T-helper 1 cell treated with Interleukin-12 subunit alpha and Interleukin-12 subunit beta and Interleukin-4 antibody, amounts not matched to agents 30 μg/mL and 1 μg/mL, for 36 hours (primary cell): Measurements from ENCODE around the gene RUBCNL.

Experiments
- H3K27ac Mint-ChIP-seq: one replicate; pipeline ENCODE4 v1.8.0; 2021; ENCODE audit warnings: mild to moderate bottlenecking, mixed read lengths
- H3K27me3 Mint-ChIP-seq: one replicate; pipeline ENCODE4 v1.8.0; 2021; ENCODE audit warnings: low read depth, mixed read lengths
- H3K36me3 Mint-ChIP-seq: one replicate; pipeline ENCODE4 v1.8.0; 2021; ENCODE audit warnings: low read depth, mixed read lengths
- H3K4me1 Mint-ChIP-seq: one replicate; pipeline ENCODE4 v1.8.0; 2021; ENCODE audit warnings: low read depth, mixed read lengths
- H3K4me3 Mint-ChIP-seq: one replicate; pipeline ENCODE4 v1.8.0; 2021; ENCODE audit warnings: mild to moderate bottlenecking, moderate library complexity, mixed read lengths
- H3K9me3 Mint-ChIP-seq: one replicate; pipeline ENCODE4 v1.8.0; 2021; ENCODE audit warnings: mixed read lengths

RUBCNL gene

GRCh38 chr13:46340011-46340410 is 47.0 kb downstream of the RUBCNL start:
- H3K27me3 Mint-ChIP-seq: no peaks in the 10 kb centered on the region
- peaks cover 9% of the 10 kb centered on the region for H3K9me3 Mint-ChIP-seq
- peaks cover 16% of the 10 kb centered on the region for H3K36me3 Mint-ChIP-seq
- H3K27ac Mint-ChIP-seq: peak overlapping the region; percentile 88
- no peak overlapping the region for H3K4me3 Mint-ChIP-seq
- peaks cover 39% of the 10 kb centered on the region for H3K4me1 Mint-ChIP-seq

GRCh38 chr13:46339035-46339666 is 47.9 kb downstream of the RUBCNL start:
- Mint-ChIP-seq H3K36me3 (peaks cover 18% of the 10 kb centered on the region), H3K4me1 (peaks cover 46% of the 10 kb centered on the region), H3K27me3 (no peaks in the 10 kb centered on the region), H3K9me3 (peaks cover 9% of the 10 kb centered on the region), H3K4me3 (no peak overlapping the region), H3K27ac (peak overlapping the region; percentile 46)

GRCh38 chr13:46337700-46338099 is 49.4 kb downstream of the RUBCNL start:
- peaks cover 18% of the 10 kb centered on the region for H3K36me3 Mint-ChIP-seq
- peaks cover 59% of the 10 kb centered on the region for H3K4me1 Mint-ChIP-seq
- no peak overlapping the region for H3K27ac Mint-ChIP-seq
- peaks cover 9% of the 10 kb centered on the region for H3K9me3 Mint-ChIP-seq
- H3K4me3 Mint-ChIP-seq: no peak overlapping the region
- H3K27me3 Mint-ChIP-seq: no peaks in the 10 kb centered on the region

GRCh38 chr13:46334035-46334822 is 52.8 kb downstream of the RUBCNL start:
- Mint-ChIP-seq H3K9me3 (peaks cover 9% of the 10 kb centered on the region), H3K27me3 (no peaks in the 10 kb centered on the region), H3K4me1 (peaks cover 54% of the 10 kb centered on the region), H3K4me3 (peak overlapping the region; percentile 28), H3K36me3 (peaks cover 9% of the 10 kb centered on the region), H3K27ac (peak overlapping the region; percentile 53)

- Mint-ChIP-seq H3K9me3 (peaks cover 7% of the 10 kb centered on the region), H3K27me3 (peaks cover 3% of the 10 kb centered on the region), H3K27ac (peak overlapping the region; percentile 53), H3K4me3 (peak overlapping the region; percentile 3), H3K36me3 (peaks cover 9% of the 10 kb centered on the region), H3K4me1 (peaks cover 53% of the 10 kb centered on the region)
Measured at GRCh38 chr13:46332772-46333171, 54.3 kb downstream of the RUBCNL start.

- Mint-ChIP-seq H3K27ac (no peak overlapping the region), H3K27me3 (peaks cover 3% of the 10 kb centered on the region), H3K4me3 (no peak overlapping the region), H3K36me3 (peaks cover 2% of the 10 kb centered on the region), H3K4me1 (peaks cover 47% of the 10 kb centered on the region), H3K9me3 (no peaks in the 10 kb centered on the region)
Measured at GRCh38 chr13:46329624-46330023, 57.4 kb downstream of the RUBCNL start.

GRCh38 chr13:46327246-46327645 is 59.8 kb downstream of the RUBCNL start:
- Mint-ChIP-seq H3K9me3 (no peaks in the 10 kb centered on the region), H3K4me3 (no peak overlapping the region), H3K27me3 (peaks cover 3% of the 10 kb centered on the region), H3K27ac (no peak overlapping the region), H3K36me3 (no peaks in the 10 kb centered on the region), H3K4me1 (peaks cover 26% of the 10 kb centered on the region)

GRCh38 chr13:46324976-46325375 is 62.1 kb downstream of the RUBCNL start:
- H3K27me3 Mint-ChIP-seq: peaks cover 3% of the 10 kb centered on the region
- no peak overlapping the region for H3K27ac Mint-ChIP-seq
- no peaks in the 10 kb centered on the region for H3K9me3 Mint-ChIP-seq
- peaks cover 28% of the 10 kb centered on the region for H3K4me1 Mint-ChIP-seq
- no peaks in the 10 kb centered on the region for H3K36me3 Mint-ChIP-seq
- no peak overlapping the region for H3K4me3 Mint-ChIP-seq

GRCh38 chr13:46321494-46322225 is 65.4 kb downstream of the RUBCNL start:
- Mint-ChIP-seq H3K36me3 (peaks cover 1% of the 10 kb centered on the region), H3K27me3 (no peaks in the 10 kb centered on the region), H3K4me3 (peak overlapping the region; percentile 69), H3K27ac (peak overlapping the region; percentile 78), H3K9me3 (no peaks in the 10 kb centered on the region), H3K4me1 (peaks cover 22% of the 10 kb centered on the region)

GRCh38 chr13:46320821-46321220 is 66.2 kb downstream of the RUBCNL start:
- H3K27me3 Mint-ChIP-seq: no peaks in the 10 kb centered on the region
- peaks cover 22% of the 10 kb centered on the region for H3K4me1 Mint-ChIP-seq
- no peaks in the 10 kb centered on the region for H3K9me3 Mint-ChIP-seq
- peak overlapping the region; percentile 78 for H3K27ac Mint-ChIP-seq
- peaks cover 4% of the 10 kb centered on the region for H3K36me3 Mint-ChIP-seq
- H3K4me3 Mint-ChIP-seq: peak overlapping the region; percentile 69

GRCh38 chr13:46320406-46320805 is 66.6 kb downstream of the RUBCNL start:
- H3K27me3 Mint-ChIP-seq: no peaks in the 10 kb centered on the region
- peak overlapping the region; percentile 78 for H3K27ac Mint-ChIP-seq
- H3K9me3 Mint-ChIP-seq: no peaks in the 10 kb centered on the region
- peak overlapping the region; percentile 38 for H3K4me3 Mint-ChIP-seq
- peaks cover 6% of the 10 kb centered on the region for H3K36me3 Mint-ChIP-seq
- H3K4me1 Mint-ChIP-seq: peaks cover 23% of the 10 kb centered on the region

GRCh38 chr13:46318986-46319385 is 68.1 kb downstream of the RUBCNL start:
- H3K36me3 Mint-ChIP-seq: peaks cover 12% of the 10 kb centered on the region
- H3K4me1 Mint-ChIP-seq: peaks cover 26% of the 10 kb centered on the region
- H3K27ac Mint-ChIP-seq: no peak overlapping the region
- H3K9me3 Mint-ChIP-seq: peaks cover 3% of the 10 kb centered on the region
- no peaks in the 10 kb centered on the region for H3K27me3 Mint-ChIP-seq
- H3K4me3 Mint-ChIP-seq: no peak overlapping the region

- H3K4me3 Mint-ChIP-seq: no peak overlapping the region
- peaks cover 29% of the 10 kb centered on the region for H3K4me1 Mint-ChIP-seq
- no peak overlapping the region for H3K27ac Mint-ChIP-seq
- no peaks in the 10 kb centered on the region for H3K27me3 Mint-ChIP-seq
- peaks cover 6% of the 10 kb centered on the region for H3K9me3 Mint-ChIP-seq
- peaks cover 19% of the 10 kb centered on the region for H3K36me3 Mint-ChIP-seq
Measured at GRCh38 chr13:46317120-46317519, 69.9 kb downstream of the RUBCNL start.

GRCh38 chr13:46315491-46316075 is 71.5 kb downstream of the RUBCNL start:
- H3K9me3 Mint-ChIP-seq: peaks cover 6% of the 10 kb centered on the region
- peaks cover 26% of the 10 kb centered on the region for H3K36me3 Mint-ChIP-seq
- peaks cover 17% of the 10 kb centered on the region for H3K4me1 Mint-ChIP-seq
- no peak overlapping the region for H3K27ac Mint-ChIP-seq
- H3K27me3 Mint-ChIP-seq: no peaks in the 10 kb centered on the region
- H3K4me3 Mint-ChIP-seq: no peak overlapping the region
